Keratinocyte (primary cell): ENCODE measurements around the gene OTUD5. TPM values are rescaled to one million over a fixed set of nuclear protein-coding genes. Genes with fewer than 3 reads are reported as not detected.

Experiments used
- DNase-seq: peaks from one replicate; pipeline ENCODE4 v3.0.0-alpha.2; 2011; ENCODE audit warnings: low read depth, missing footprints, low spot score
- FAIRE-seq: peaks from 2 replicates; lab custom pipeline; 2011; peaks lifted over from hg19 to GRCh38; lab: Jason Lieb, UNC
- H2AFZ ChIP-seq: 2 replicates; pipeline ENCODE4 v1.6.0; 2012; ENCODE audit warnings: low read length, control low read depth, inconsistent platforms; ENCODE audit not compliant: control insufficient read depth
- H3K27ac ChIP-seq: 2 replicates; pipeline ENCODE4 v1.5.1; 2011; ENCODE audit warnings: low read length; ENCODE audit not compliant: control insufficient read depth, insufficient read depth
- H3K27me3 ChIP-seq: 3 replicates; pipeline ENCODE4 v1.6.0; 2011; ENCODE audit warnings: low read length; ENCODE audit not compliant: control insufficient read depth, insufficient read depth; ENCODE audit errors: extremely low read depth
- H3K36me3 ChIP-seq, 2 experiments: 2 replicates in 1 of 2; 3 replicates in 1 of 2; pipeline ENCODE4 v1.5.1; 2011; ENCODE audit warnings: low read length in 2 of 2, mild to moderate bottlenecking in 1 of 2; ENCODE audit not compliant: control insufficient read depth in 2 of 2, insufficient read depth in 2 of 2; ENCODE audit errors: extremely low read depth in 1 of 2
- H3K4me1 ChIP-seq: 3 replicates; pipeline ENCODE4 v1.5.1; 2011; ENCODE audit warnings: low read length; ENCODE audit not compliant: control insufficient read depth, insufficient read depth; ENCODE audit errors: extremely low read depth
- H3K4me2 ChIP-seq: 3 replicates; pipeline ENCODE4 v1.6.0; 2011; ENCODE audit warnings: low read depth, low read length; ENCODE audit not compliant: control insufficient read depth, insufficient read depth; ENCODE audit errors: extremely low read depth
- H3K4me3 ChIP-seq, 3 experiments: fragments of 200-600 bp in 1 of 3; sonication (generic) in 1 of 3; 2 replicates in 2 of 3; 3 replicates in 1 of 3; pipeline ENCODE4 v1.5.1; 2011 to 2016; ENCODE audit warnings: low read length in 3 of 3, mild to moderate bottlenecking in 3 of 3, control low read depth in 2 of 3, inconsistent platforms in 1 of 3, low read depth in 1 of 3, mixed read lengths in 1 of 3, mixed run types in 1 of 3, moderate library complexity in 1 of 3; ENCODE audit not compliant: control insufficient read depth in 2 of 3, insufficient read depth in 2 of 3; ENCODE audit errors: extremely low read depth in 1 of 3
- H3K79me2 ChIP-seq: 2 replicates; pipeline ENCODE4 v1.6.0; 2012; ENCODE audit warnings: low read length; ENCODE audit not compliant: control insufficient read depth, insufficient read depth
- H3K9ac ChIP-seq: 3 replicates; pipeline ENCODE4 v1.6.0; 2011; ENCODE audit warnings: low read length; ENCODE audit not compliant: control insufficient read depth, insufficient read depth; ENCODE audit errors: extremely low read depth
- H3K9me1 ChIP-seq: 3 replicates; pipeline ENCODE4 v1.6.0; 2011; ENCODE audit warnings: low read length; ENCODE audit not compliant: control insufficient read depth, insufficient read depth; ENCODE audit errors: extremely low read depth
- H3K9me3 ChIP-seq: 2 replicates; pipeline ENCODE4 v1.5.1; 2012; ENCODE audit warnings: low read depth, low read length; ENCODE audit not compliant: control insufficient read depth
- H4K20me1 ChIP-seq: 3 replicates; pipeline ENCODE4 v1.6.0; 2011; ENCODE audit warnings: low read length; ENCODE audit not compliant: control insufficient read depth, insufficient read depth; ENCODE audit errors: extremely low read depth
- EZH2 ChIP-seq: IDR thresholded peaks from one replicate; pipeline ENCODE4 v1.6.1; 2012; ENCODE audit warnings: inconsistent platforms, mild to moderate bottlenecking, low read length, moderate library complexity
- dilution Hi-C: fragments of 300-500 bp; cut with MboI; formaldehyde crosslinking; loops from one replicate; pipeline ENCODE4 v1.7.0; 2020; ENCODE audit warnings: low sequenced_read_pairs; ENCODE audit not compliant: extremely low pct_ligation_motif_present
- polyA plus RNA-seq, 5 experiments: library from polyadenylated mRNA; depleted of rRNA in 3 of 5; stranded (reverse) in 3 of 5; stranded (forward) in 1 of 5; unstranded in 1 of 5; fragments of >200 nt; gene quantifications; 1 replicate in 1 of 5; 2 replicates in 3 of 5; 3 replicates in 1 of 5; pipeline versions ENCODE4 v1.2.1 to v1.2.3, GENCODE V29; 2011 to 2012; ENCODE audit warnings: missing spikeins in 2 of 5, low read depth in 1 of 5, low replicate concordance in 1 of 5
- TF ChIP-seq, protein P1 (sequence below), 3 experiments: IDR thresholded peaks in 1 of 3; conservative IDR thresholded peaks in 1 of 3; optimal IDR thresholded peaks in 1 of 3; 2 replicates in 2 of 3; 3 replicates in 1 of 3; pipeline versions ENCODE3 to v1.5.1; 2011; ENCODE audit warnings: low read length in 3 of 3, mild to moderate bottlenecking in 3 of 3, moderate library complexity in 2 of 3, control low read depth in 1 of 3, inconsistent platforms in 1 of 3; ENCODE audit not compliant: insufficient read depth in 2 of 3; ENCODE audit errors: extremely low read depth in 1 of 3

OTUD5 gene
- polyA plus RNA-seq, 1 donor (not counting 4 experiments of a cell fraction or from before 2014, with no cell fraction given), result 40.3 TPM

DNA sequence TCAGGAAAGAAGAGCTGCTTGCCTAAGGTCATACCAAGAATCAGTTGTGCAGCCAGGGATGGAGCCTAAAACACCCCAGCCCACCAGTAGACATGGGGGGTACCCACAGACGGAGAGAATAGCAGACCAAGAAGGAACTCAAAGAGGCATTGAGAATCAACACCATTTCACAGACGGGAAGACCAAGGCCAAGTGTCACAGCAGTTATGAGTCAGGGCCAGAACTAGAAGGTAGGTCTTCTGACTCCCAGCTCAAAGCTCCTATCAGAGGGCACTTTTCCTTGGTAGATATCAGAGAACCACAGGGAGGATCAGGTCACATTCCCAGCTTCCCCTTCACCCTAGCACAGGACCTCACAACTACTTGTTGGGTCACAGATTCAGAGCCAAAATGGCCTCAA is 14.5 kb downstream of the OTUD5 start:
- Histone ChIP-seq H3K4me2 (no peak overlapping the region), H3K27ac (no peak overlapping the region), H3K4me1 (no peaks in the 10 kb centered on the region), H3K9me1 (no peaks in the 10 kb centered on the region), H4K20me1 (no peaks in the 10 kb centered on the region), H3K79me2 (peaks cover 43% of the 10 kb centered on the region), H3K27me3 (no peaks in the 10 kb centered on the region), H3K9ac (no peak overlapping the region), H2AFZ (no peak overlapping the region), H3K36me3 (peaks cover 4 to 6% of the 10 kb centered on the region in 2 experiments), H3K4me3 (no peak overlapping the region), H3K9me3 (no peaks in the 10 kb centered on the region)
- TF ChIP-seq EZH2, result no peak
- TF ChIP-seq, protein P1, sequence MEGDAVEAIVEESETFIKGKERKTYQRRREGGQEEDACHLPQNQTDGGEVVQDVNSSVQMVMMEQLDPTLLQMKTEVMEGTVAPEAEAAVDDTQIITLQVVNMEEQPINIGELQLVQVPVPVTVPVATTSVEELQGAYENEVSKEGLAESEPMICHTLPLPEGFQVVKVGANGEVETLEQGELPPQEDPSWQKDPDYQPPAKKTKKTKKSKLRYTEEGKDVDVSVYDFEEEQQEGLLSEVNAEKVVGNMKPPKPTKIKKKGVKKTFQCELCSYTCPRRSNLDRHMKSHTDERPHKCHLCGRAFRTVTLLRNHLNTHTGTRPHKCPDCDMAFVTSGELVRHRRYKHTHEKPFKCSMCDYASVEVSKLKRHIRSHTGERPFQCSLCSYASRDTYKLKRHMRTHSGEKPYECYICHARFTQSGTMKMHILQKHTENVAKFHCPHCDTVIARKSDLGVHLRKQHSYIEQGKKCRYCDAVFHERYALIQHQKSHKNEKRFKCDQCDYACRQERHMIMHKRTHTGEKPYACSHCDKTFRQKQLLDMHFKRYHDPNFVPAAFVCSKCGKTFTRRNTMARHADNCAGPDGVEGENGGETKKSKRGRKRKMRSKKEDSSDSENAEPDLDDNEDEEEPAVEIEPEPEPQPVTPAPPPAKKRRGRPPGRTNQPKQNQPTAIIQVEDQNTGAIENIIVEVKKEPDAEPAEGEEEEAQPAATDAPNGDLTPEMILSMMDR (optimal IDR thresholded peaks at IDR 0.05 in 1 of 3, IDR thresholded peaks at IDR 0.05 in 1 of 3, conservative IDR thresholded peaks at IDR 0.05 in 1 of 3; ENCODE audit: extremely low read depth in 1 of 3, insufficient read depth in 2 of 3, low read length in 3 of 3), result no peak
- FAIRE-seq (no peak), DNase-seq (no peak)
- dilution Hi-C loops, result no loop called here

DNA sequence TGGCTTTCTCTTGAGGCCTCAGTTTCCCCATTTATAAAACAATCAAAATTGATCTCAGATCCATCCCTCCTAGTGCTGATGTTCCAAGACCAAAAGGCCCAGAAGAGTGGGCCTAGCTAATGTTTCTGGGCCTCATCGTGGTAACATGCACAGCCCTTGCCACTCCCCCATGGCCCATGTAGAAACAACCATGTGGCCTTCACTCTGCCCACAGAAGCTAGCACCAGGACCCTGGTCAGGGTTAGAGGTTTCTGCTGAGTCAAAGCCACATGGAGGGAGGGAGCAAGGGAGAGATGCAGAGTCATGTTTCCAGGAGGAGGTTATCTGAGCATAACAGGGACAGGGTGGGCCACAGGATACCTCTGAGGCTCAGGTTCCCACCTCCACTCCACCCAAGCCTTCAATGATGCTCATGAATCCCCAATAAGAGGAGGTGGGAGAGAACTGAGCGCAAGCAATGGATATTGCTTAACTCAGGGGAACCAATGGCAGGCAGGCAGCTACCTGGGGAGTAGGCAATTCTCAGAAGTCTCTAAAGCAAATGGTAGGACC is 16.9 kb downstream of the OTUD5 start:
- no peak overlapping the region for H3K27ac ChIP-seq
- FAIRE-seq (no peak), DNase-seq (no peak)
- TF ChIP-seq EZH2, result no peak
- TF ChIP-seq, protein P1 (optimal IDR thresholded peaks at IDR 0.05 in 1 of 3, IDR thresholded peaks at IDR 0.05 in 1 of 3, conservative IDR thresholded peaks at IDR 0.05 in 1 of 3; ENCODE audit: extremely low read depth in 1 of 3, insufficient read depth in 2 of 3, low read length in 3 of 3), result no peak
- H3K4me3 ChIP-seq, result no peak overlapping the region
- H3K9me1 ChIP-seq, result no peaks in the 10 kb centered on the region
- no peak overlapping the region for H2AFZ ChIP-seq
- H3K4me2 ChIP-seq, result no peak overlapping the region
- dilution Hi-C loops, result no loop called here
- H3K4me1 ChIP-seq, result no peaks in the 10 kb centered on the region
- peaks cover 2 to 6% of the 10 kb centered on the region in 2 experiments for H3K36me3 ChIP-seq
- no peaks in the 10 kb centered on the region for H4K20me1 ChIP-seq
- H3K79me2 ChIP-seq, result peaks cover 35% of the 10 kb centered on the region
- no peak overlapping the region for H3K9ac ChIP-seq
- no peaks in the 10 kb centered on the region for H3K9me3 ChIP-seq
- H3K27me3 ChIP-seq, result no peaks in the 10 kb centered on the region
